ENCODE results near the gene AGTPBP1.

Gene AGTPBP1

DNA sequence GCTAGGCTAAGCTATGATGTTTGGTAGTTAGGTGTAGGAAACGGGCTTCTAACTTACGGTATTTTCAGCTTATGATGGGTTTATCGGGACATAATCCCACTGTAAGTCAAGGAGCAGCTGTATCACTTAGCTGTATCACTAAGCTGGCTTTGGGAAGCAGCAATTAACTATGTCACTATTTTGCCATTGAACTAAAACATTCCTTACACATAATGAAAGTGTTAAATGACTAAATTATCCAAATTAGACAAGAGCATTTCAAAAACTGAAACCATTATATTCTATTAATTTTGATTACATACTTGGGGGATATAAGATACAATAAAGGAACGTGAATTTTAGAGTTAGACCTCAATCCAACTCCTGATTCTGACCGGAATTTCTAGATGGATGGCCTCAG is 188.3 kb downstream of the AGTPBP1 start:
- no peaks in the 10 kb centered on the region for H3K79me2 ChIP-seq
- H3K4me2 ChIP-seq (ENCODE audit: low read length) = no peak overlapping the region
- TF ChIP-seq, protein P1, sequence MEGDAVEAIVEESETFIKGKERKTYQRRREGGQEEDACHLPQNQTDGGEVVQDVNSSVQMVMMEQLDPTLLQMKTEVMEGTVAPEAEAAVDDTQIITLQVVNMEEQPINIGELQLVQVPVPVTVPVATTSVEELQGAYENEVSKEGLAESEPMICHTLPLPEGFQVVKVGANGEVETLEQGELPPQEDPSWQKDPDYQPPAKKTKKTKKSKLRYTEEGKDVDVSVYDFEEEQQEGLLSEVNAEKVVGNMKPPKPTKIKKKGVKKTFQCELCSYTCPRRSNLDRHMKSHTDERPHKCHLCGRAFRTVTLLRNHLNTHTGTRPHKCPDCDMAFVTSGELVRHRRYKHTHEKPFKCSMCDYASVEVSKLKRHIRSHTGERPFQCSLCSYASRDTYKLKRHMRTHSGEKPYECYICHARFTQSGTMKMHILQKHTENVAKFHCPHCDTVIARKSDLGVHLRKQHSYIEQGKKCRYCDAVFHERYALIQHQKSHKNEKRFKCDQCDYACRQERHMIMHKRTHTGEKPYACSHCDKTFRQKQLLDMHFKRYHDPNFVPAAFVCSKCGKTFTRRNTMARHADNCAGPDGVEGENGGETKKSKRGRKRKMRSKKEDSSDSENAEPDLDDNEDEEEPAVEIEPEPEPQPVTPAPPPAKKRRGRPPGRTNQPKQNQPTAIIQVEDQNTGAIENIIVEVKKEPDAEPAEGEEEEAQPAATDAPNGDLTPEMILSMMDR (IDR thresholded peaks at IDR 0.05) = no peak

DNA sequence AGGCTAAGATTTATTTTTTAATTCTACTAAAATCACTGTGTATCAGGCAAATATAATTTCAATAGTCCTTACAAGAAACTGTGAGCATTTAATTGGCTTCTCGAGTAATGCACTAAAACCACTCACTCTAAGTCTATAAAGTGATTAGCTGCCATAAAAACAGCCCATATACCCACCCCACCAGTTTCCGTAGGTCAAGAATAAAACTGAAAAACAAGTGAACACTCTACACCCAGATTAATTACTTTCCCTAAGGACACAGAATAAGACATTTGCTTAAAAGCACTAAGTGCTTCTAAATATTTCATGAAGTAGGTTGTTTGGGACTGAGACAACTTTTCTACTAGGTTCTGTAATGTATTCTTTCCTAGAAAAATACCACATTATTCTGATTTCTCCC is 194.2 kb downstream of the AGTPBP1 start:
- Histone ChIP-seq H3K4me3 (ENCODE audit: low read depth, low read length) (no peak overlapping the region), H3K36me3 (ENCODE audit: control insufficient read depth, insufficient read depth, low read length) (no peaks in the 10 kb centered on the region), H2AFZ (no peak overlapping the region), H3K79me2 (no peaks in the 10 kb centered on the region), H3K9ac (no peak overlapping the region), H3K27ac (no peak overlapping the region), H3K4me1 (no peaks in the 10 kb centered on the region), H3K9me3 (ENCODE audit: control insufficient read depth, low read length) (no peaks in the 10 kb centered on the region), H3K27me3 (ENCODE audit: control insufficient read depth, insufficient read depth, low read length) (no peaks in the 10 kb centered on the region), H3K4me2 (ENCODE audit: low read length) (no peak overlapping the region)
- TF ChIP-seq, protein P1 (IDR thresholded peaks at IDR 0.05) = no peak

More for the DNA sequence above, 188.3 kb downstream of the AGTPBP1 start:
- H3K9ac ChIP-seq = no peak overlapping the region
- H3K4me3 ChIP-seq (ENCODE audit: low read depth, low read length) = no peak overlapping the region
- H3K36me3 ChIP-seq (ENCODE audit: control insufficient read depth, insufficient read depth, low read length) = no peaks in the 10 kb centered on the region
- no peaks in the 10 kb centered on the region for H3K27me3 ChIP-seq (ENCODE audit: control insufficient read depth, insufficient read depth, low read length)
- H3K9me3 ChIP-seq (ENCODE audit: control insufficient read depth, low read length) = no peaks in the 10 kb centered on the region
- H3K4me1 ChIP-seq = no peaks in the 10 kb centered on the region
- H3K27ac ChIP-seq = no peak overlapping the region
- no peak overlapping the region for H2AFZ ChIP-seq

DNA sequence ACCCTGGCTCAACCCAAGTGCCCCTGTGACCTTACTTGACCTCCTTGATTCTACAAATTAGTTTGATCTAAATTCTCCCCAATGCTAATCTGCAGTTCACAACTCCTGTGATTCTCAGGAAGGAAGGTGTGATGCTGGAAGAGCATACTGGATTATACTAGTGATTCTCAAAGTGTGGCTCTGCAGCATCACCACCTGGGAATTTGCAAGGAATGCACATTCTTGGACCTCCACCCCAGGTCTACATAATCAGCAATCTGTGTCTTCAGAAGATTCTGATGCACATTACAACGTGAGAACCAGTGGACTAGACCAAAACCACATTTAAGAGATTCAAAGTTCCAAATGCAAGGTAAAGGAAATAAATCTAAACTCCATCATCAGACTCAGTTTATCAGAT is 198.6 kb downstream of the AGTPBP1 start:
- Histone ChIP-seq H3K79me2 (no peaks in the 10 kb centered on the region), H3K9me3 (ENCODE audit: control insufficient read depth, low read length) (no peaks in the 10 kb centered on the region), H2AFZ (no peak overlapping the region), H3K4me2 (ENCODE audit: low read length) (no peak overlapping the region), H3K4me1 (no peaks in the 10 kb centered on the region), H3K36me3 (ENCODE audit: control insufficient read depth, insufficient read depth, low read length) (no peaks in the 10 kb centered on the region), H3K27ac (no peak overlapping the region), H3K4me3 (ENCODE audit: low read depth, low read length) (no peak overlapping the region), H3K27me3 (ENCODE audit: control insufficient read depth, insufficient read depth, low read length) (no peaks in the 10 kb centered on the region), H3K9ac (no peak overlapping the region)
- TF ChIP-seq, protein P1 (IDR thresholded peaks at IDR 0.05) = no peak

DNA sequence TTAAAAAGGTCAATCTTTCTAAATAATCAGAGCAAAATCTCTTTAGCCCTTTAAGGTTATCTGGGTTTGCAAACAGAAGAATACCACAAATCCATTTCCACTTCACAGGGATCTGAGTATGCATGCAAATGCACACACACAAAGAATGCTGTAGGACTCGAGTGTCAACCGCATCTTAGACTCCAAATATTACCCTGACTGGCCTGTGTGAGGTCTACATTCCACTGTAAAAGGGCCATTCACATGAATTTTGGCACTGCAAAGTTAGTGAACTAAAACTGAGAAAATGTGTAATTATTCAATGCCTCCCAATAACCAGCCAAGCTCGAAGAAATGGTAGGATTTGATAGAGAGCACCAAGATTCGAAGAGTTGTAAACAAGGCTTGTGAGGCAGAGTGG is 199.9 kb downstream of the AGTPBP1 start:
- TF ChIP-seq, protein P1 (IDR thresholded peaks at IDR 0.05) = no peak
- Histone ChIP-seq H3K9ac (no peak overlapping the region), H3K27ac (no peak overlapping the region), H3K27me3 (ENCODE audit: control insufficient read depth, insufficient read depth, low read length) (no peaks in the 10 kb centered on the region), H3K36me3 (ENCODE audit: control insufficient read depth, insufficient read depth, low read length) (no peaks in the 10 kb centered on the region), H3K4me3 (ENCODE audit: low read depth, low read length) (no peak overlapping the region), H3K4me2 (ENCODE audit: low read length) (no peak overlapping the region), H3K4me1 (no peaks in the 10 kb centered on the region), H3K9me3 (ENCODE audit: control insufficient read depth, low read length) (no peaks in the 10 kb centered on the region), H3K79me2 (no peaks in the 10 kb centered on the region), H2AFZ (no peak overlapping the region)

DNA sequence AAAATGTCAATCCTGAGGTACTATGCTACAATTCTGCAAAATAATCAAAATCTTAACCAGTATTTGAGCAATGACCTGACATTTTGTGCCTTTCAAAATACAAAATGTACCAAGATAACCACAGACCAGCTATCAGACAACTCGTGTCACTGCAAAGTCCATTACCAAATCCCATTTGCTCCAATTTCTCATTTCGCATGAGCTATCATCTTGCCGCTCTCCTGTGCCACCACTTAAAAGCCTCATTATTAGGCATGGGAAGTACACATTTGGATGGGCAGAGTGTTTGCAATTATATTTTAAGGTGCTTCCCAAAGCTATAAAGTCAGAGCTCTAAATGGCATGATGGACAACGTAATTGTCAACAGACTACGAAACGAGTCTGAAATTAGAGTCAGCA is 205.2 kb downstream of the AGTPBP1 start:
- TF ChIP-seq, protein P1 (IDR thresholded peaks at IDR 0.05) = no peak
- H3K27me3 ChIP-seq (ENCODE audit: control insufficient read depth, insufficient read depth, low read length) = no peaks in the 10 kb centered on the region
- H3K4me2 ChIP-seq (ENCODE audit: low read length) = no peak overlapping the region
- H3K4me3 ChIP-seq (ENCODE audit: low read depth, low read length) = no peak overlapping the region
- H3K4me1 ChIP-seq = no peaks in the 10 kb centered on the region
- H3K79me2 ChIP-seq = no peaks in the 10 kb centered on the region
- H3K9me3 ChIP-seq (ENCODE audit: control insufficient read depth, low read length) = no peaks in the 10 kb centered on the region
- no peak overlapping the region for H3K27ac ChIP-seq
- H3K36me3 ChIP-seq (ENCODE audit: control insufficient read depth, insufficient read depth, low read length) = no peaks in the 10 kb centered on the region
- no peak overlapping the region for H2AFZ ChIP-seq
- no peak overlapping the region for H3K9ac ChIP-seq
